ENCODE results near the gene BTBD2.

DNA sequence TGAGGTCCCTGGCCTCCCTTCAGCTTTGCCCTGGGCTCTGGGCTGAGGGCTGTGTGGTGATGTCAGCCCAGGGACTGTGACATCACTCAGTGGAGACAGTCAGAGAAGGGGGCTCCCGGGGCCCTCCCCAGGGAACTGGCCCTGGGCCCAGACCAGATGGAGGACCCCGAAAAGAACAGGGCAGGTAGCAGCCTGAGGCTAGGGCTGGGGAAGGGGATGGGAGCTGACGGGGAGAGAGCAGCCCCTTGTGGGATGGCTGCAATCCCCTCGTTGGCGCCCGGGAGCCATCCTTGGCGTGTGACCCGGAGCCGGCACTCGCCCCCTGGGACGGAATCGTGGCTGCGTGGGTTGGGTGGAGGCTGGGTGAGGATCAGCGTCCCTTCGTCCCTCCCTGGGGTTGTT is 61.0 kb downstream of the BTBD2 start:
- TF ChIP-seq POLR2A (IDR thresholded peaks at IDR 0.05): no peak
- TF ChIP-seq, protein P1, sequence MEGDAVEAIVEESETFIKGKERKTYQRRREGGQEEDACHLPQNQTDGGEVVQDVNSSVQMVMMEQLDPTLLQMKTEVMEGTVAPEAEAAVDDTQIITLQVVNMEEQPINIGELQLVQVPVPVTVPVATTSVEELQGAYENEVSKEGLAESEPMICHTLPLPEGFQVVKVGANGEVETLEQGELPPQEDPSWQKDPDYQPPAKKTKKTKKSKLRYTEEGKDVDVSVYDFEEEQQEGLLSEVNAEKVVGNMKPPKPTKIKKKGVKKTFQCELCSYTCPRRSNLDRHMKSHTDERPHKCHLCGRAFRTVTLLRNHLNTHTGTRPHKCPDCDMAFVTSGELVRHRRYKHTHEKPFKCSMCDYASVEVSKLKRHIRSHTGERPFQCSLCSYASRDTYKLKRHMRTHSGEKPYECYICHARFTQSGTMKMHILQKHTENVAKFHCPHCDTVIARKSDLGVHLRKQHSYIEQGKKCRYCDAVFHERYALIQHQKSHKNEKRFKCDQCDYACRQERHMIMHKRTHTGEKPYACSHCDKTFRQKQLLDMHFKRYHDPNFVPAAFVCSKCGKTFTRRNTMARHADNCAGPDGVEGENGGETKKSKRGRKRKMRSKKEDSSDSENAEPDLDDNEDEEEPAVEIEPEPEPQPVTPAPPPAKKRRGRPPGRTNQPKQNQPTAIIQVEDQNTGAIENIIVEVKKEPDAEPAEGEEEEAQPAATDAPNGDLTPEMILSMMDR (IDR thresholded peaks at IDR 0.05): no peak

Data from adrenal gland (tissue), 5 donors.